Activated CD4-positive, alpha-beta T cell treated with anti-CD3 and anti-CD28 coated beads for 1 hour (primary cell): ENCODE results near the gene COL6A1.
A peak's percentile ranks its signal among the peaks of the same experiment; 100 is the strongest.
"Not testable (repeated sequence)": the region's sequence is repeated elsewhere in the genome, so short reads cannot be mapped to it uniquely, and the experiment has no call there.

Experiments
- DNase-seq: peaks from one replicate; pipeline ENCODE4 v3.0.0-alpha.2; 2020

The COL6A1 gene

GRCh38 chr21:45966791-45967394 lies 14.7 kb upstream of the COL6A1 start:
- no peak for DNase-seq

- DNase-seq: no peak
Observed at GRCh38 chr21:45969921-45970673, 11.5 kb upstream of the COL6A1 start.

- no peak for DNase-seq
Observed at GRCh38 chr21:45970674-45971615, 10.6 kb upstream of the COL6A1 start.

- no peak for DNase-seq
Observed at GRCh38 chr21:45971616-45972352, 9.8 kb upstream of the COL6A1 start.

GRCh38 chr21:45972353-45972715 lies 9.2 kb upstream of the COL6A1 start:
- DNase-seq: no peak

- DNase-seq: no peak
Observed at GRCh38 chr21:45972716-45973474, 8.7 kb upstream of the COL6A1 start.

GRCh38 chr21:45973475-45974072 lies 8.0 kb upstream of the COL6A1 start:
- peak; percentile 76 for DNase-seq

- DNase-seq: no peak
Observed at GRCh38 chr21:45974073-45975019, 7.2 kb upstream of the COL6A1 start.

- DNase-seq: no peak
Observed at GRCh38 chr21:45975020-45975666, 6.4 kb upstream of the COL6A1 start.

GRCh38 chr21:45975667-45976409 lies 5.7 kb upstream of the COL6A1 start:
- DNase-seq: not testable (repeated sequence)

GRCh38 chr21:45976701-45977311 lies 4.8 kb upstream of the COL6A1 start:
- no peak for DNase-seq

- DNase-seq: no peak
Observed at GRCh38 chr21:45977396-45977795, 4.2 kb upstream of the COL6A1 start.

GRCh38 chr21:45979141-45979631 lies 2.4 kb upstream of the COL6A1 start:
- DNase-seq: no peak

- peak; percentile 7 for DNase-seq
Observed at GRCh38 chr21:45979651-45980050, 1.9 kb upstream of the COL6A1 start.

- no peak for DNase-seq
Observed at GRCh38 chr21:45980271-45980670, 1.3 kb upstream of the COL6A1 start.

- DNase-seq: no peak
Observed at GRCh38 chr21:45980697-45981096, 873 bp upstream of the COL6A1 start.

GRCh38 chr21:45982092-45982757 lies 655 bp downstream of the COL6A1 start:
- no peak for DNase-seq
